HG03469 (cell line): ENCODE data around the gene ZNF524.

ENCODE experiments used
- ATAC-seq: cut with Tn5 transposase; IDR thresholded peaks from one replicate; pipeline ENCODE4 v1.9.1; 2021; ENCODE audit warnings: mild to moderate bottlenecking, moderate library complexity, moderate number of reproducible peaks; ENCODE audit not compliant: unreplicated experiment

Gene ZNF524

DNA sequence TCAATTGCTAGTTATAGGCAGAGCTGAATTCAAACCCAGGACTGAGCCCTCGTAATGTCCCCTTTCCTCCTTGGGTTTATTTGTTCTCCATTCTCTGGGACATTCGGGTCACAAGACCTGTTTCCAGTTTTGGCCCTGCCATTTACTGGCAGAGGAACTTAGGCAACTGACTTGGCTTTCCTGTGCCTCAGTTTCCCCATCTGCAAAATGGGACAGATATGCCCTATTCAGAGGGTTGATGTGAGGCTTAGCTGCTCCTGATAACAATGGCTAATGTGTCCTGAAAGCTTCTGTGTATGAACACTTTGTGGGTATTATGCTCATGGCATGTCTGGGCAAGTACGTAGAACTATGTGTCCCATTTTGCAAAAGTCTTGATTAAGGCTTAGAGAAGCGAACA, 996 bp downstream of the ZNF524 start:
- no peak for ATAC-seq

DNA sequence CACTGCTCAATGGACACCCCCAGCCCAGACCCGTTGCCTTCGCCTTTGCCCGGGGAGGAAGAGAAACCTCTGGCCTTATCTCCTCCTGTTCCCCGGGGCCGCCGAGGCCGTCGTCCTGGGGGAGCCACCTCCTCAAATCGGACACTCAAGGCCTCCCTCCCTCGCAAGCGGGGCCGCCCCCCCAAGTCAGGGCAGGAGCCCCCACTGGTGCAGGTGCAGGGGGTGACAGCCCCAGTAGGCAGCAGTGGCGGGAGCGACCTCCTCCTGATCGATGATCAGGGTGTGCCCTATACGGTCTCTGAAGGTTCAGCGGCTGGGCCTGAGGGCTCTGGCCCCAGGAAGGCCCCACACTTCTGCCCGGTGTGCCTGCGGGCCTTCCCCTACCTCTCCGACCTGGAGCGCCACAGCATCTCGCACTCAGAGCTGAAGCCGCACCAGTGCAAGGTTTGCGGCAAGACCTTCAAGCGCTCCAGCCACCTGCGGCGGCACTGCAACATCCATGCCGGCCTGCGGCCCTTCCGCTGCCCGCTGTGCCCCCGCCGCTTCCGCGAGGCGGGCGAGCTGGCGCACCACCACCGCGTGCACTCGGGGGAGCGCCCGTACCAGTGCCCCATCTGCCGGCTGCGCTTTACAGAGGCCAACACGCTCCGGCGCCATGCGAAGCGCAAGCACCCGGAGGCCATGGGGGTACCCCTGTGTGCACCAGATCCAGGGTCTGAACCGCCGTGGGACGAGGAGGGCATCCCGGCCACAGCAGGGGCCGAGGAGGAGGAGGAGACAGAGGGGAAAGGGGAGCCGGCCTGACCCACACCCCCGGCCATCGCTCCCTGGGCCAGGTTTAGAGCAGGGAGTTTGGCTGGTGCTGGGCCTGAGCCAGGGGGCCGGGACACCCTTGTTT, 2.3 kb downstream of the ZNF524 start:
- no peak for ATAC-seq

DNA sequence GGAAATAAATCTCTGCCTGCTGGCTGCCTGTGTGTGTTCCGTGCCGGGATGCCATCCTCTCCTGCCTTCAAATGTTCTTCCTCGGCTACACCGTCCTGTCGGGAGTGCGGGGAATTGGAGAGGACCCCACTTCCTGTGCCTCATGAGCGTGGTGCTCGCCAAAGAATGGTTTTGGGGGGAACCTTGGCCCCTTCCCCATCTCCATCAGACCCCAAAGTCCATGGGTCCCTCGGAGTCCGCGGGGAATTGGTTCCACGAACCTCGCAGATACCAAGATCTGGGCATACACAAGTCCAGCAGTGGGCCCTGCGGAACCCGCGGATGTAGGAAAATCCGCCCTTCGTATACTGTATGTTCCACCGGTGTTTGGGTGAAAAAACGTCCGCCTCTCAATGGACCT, 3.0 kb downstream of the ZNF524 start:
- ATAC-seq, result no peak

DNA sequence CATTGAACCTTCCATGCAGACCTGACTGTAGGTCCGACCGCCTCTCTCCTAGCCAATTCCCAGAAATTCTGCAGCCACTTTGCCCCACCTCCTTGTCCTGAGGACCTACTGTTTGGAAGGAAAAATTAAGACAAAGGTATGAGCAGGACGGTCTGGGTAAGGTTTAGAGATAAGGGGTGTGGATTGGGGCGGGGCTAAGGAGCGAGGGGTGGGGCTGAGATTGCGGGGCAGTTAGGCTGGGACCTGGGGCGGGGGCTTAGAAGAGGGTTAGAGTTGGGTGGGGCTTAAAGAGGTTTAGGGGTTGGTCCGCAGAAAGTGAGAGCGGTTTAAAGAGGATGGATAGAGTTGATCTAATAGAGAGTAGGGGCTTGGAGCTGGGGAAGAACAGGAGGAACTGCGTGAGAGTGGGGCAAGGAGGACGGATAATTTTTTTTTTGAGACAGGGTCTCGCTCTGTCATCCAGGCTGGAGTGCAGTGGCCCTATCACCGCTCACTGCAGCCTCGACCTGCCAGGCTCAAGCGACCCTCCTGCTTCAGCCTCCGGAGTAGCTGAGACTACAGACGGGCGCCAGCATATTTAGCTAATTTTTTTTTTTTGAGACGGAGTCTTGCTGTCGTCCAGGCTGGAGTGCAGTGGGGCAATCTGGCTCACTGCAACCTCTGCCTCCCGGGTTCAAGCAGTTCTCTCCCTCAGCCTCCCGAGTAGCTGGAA, 3.6 kb downstream of the ZNF524 start:
- no peak for ATAC-seq

DNA sequence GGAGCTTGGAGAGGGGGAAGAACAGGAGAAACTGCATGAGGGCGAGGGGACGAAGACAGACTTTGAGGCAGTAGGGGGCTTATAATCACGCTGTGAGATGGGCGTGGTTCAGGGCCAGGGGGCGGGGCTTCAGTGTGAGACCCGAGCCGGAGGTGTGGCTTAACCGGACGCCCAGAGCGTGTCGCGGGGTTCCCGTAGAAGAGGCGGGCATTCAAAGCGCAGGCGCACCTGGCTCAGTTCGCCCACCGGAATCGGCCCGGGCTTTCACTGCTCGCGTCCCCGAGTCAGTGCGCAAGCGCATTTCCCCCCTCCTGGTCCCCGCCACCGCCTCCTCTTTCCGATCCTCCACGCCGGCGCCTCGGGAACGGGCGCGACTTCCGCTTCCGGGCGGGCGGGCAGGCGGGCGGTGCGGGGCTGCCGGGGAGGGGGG, 5.1 kb downstream of the ZNF524 start:
- peak; percentile 41 for ATAC-seq

DNA sequence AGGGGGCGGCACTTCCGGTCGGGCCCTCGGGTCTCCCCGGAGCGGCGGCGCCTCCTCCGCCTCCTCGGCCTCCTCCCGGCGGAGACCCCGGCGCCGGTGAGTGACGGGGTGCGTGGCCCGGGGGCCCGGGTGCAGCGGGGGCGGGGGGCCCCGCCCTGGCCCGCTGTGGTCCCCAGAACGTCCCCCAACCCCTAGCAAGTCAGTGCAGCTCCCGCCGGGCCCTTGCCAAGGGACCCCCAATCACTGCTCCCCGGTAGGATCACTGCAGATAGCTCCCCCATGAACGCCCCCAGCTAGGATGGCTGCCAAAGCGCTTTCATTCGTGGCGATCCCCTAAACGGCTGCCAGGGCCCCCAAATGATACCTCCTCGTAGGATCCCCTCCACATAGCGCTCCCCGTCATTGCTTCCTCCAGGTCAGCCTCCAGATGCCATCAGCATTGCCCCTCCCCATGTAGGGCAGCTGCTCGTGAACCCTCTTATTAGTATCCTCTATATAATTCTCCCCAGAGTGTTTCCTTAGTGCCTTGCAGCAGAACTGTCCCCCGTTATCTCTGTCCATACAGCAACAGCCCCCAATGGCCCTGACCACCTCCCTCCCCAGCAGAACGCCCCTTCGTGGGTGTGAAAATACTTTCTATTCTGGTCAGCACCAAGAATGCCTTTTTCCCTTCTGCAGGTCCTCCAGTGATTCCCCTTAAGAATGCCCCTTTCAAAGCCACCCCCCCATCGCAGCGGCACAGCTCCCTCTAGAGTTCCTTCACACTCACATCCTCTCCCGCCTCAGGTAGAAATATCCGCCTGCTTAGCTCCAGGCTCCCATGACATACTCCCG, 5.8 kb downstream of the ZNF524 start, which contains the start of gene ZNF865:
TSS of gene ZNF865 (plus strand) at position 11 of the 834 bp plus-strand sequence. CDS start 7,972 bp downstream, outside the sequence.
- ATAC-seq, result peak; percentile 6

DNA sequence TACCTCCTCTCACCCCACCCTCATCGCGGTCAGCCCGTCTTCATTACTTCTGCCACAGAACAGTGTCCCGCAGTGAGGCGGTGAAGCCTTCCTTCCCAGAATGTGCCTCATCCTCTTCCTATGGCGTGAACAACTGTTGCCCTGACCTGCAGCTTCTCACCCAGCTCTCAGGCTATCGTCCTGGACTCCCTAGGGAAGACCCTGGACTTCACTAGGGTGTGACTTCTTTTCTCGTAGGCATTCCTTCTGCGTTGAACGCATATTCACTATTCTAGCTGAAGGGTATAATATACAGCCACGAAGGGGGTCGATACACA, 6.3 kb downstream of the ZNF524 start:
- no peak for ATAC-seq

DNA sequence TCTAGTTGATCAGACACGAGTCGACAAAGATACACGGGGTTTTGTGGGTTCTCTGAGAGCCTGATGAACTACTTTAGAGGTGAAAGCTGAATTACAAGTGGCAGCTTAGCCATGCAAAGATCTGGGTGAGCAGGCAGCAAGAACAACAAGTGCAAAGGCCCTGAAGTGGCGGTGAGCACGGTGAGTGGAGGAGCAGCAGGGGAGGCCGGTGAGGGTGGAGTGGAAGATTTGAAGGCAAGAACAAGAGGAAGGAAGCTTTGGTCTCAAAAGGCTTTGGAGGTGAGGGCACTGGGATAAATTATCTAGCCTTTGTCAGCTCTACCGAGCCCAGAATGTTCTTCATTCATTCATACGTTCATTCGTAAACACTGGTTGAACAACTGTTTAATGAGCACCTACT, 6.7 kb downstream of the ZNF524 start:
- no peak for ATAC-seq

DNA sequence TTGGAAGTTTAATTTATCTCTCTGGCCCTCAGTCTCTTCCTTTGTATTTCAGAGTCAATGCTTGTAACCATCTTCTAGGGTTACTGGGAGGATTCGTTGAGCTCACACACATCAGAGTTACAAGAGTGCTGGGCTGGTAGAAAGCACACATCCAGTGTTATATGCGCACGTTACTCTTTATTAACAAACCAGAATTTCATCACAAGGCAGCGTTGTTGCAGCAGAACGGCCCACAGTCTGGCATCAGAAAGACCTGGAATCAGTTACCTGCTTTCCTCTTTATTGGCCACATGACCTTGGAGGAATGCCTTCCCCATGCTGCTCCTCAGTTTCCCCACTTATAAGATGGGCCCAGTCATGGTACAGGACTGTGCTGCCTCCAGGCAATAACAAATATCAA, 9.2 kb downstream of the ZNF524 start:
- ATAC-seq, result no peak

DNA sequence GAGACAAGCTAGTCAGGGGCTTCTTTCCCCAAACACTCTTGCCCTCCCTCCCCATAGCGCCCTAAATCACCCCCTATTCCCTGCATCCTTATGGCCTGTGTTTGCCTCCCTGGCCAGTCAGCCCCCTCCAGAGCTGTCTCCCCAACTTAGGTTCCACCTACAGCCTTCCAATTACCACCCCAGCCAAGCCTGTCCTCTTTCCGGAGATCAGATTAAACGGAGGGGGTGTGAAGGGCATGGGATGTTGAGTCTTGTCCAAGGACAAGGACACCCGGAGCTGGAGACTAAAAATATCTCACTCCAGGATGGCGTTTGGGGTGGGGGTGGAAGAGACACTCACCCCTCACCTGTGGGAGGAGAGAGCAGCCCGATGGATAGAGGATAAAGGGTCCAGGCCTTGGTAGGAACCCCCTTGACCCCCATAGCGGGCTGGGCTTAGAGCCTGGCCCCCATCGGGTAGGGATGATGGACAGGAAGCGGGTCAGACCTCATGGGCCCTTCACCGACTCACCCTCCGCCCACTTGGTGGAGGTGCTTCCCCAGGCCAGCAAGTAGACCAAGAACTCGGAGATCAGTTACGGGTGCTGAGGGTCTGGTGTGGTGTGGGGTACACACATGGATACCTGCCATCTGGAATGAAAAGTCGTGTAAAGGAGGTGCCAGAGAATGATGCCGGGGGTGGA, 11.4 kb downstream of the ZNF524 start:
- ATAC-seq, result no peak

DNA sequence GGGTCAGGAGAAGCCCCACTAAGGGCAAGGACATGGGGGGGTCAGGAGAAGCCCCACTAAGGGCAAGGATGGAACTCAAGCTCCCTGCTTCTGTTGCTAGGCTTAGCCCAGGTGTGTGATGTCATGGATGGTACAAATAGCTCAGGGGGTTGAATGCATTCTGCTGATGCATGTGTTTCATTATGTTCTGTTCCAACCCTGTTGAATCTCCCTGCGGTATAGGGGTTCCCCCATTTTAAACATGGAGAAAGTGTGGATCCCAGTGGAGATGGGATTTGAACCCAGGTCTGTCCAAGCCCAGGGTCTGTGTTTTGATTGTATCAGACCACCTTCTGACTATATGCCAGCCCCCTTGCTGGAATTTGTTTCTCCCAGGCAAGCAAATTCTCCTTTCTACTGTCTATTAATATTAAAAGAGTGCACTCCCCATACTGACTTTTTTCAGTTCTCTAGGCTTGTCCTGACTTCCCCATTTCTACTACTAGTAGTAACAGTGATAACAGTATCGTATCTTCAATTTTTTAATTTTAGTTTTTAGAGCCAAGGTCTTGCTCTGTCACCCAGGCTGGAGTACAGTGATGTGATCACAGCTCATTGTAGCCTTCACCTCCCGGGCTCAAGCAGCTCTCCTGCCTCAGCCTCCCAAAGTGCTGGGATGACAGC, 12.0 kb downstream of the ZNF524 start:
- no peak for ATAC-seq

DNA sequence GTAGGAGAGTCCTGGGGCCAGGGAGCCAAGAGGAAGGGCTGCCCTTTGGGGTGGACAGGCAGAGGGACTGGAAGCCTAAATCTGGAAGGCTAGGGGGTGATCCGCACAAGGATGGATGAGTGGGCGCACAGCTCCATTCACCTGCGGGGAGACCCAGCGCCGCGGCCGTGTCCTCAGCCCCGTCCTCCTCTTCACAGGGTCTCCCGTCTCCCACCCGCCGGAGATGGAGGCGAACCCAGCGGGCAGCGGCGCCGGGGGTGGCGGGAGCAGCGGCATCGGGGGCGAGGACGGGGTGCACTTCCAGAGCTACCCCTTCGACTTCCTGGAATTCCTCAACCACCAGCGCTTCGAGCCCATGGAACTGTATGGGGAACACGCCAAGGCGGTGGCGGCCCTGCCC, 13.3 kb downstream of the ZNF524 start:
- no peak for ATAC-seq

DNA sequence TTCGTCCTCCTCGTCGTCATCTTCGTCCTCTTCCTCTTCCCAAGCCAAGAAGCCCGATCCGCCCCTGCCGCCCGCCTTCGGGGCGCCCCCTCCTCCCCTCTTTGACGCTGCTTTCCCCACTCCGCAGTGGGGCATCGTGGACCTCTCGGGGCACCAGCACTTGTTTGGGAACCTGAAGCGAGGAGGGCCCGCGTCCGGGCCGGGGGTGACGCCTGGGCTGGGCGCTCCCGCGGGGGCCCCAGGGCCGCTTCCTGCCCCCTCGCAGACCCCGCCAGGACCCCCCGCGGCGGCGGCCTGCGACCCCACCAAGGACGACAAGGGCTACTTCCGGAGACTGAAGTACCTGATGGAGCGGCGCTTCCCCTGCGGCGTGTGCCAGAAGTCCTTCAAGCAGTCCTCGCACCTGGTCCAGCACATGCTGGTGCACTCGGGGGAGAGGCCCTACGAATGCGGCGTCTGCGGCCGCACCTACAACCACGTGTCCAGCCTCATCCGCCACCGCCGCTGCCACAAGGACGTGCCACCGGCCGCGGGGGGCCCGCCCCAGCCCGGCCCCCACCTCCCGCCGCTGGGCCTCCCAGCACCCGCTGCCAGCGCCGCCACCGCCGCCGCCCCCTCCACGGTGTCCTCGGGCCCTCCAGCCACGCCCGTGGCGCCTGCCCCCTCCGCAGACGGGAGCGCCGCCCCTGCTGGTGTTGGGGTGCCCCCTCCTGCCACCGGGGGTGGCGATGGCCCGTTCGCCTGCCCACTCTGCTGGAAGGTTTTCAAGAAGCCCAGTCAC, 14.0 kb downstream of the ZNF524 start:
- no peak for ATAC-seq

DNA sequence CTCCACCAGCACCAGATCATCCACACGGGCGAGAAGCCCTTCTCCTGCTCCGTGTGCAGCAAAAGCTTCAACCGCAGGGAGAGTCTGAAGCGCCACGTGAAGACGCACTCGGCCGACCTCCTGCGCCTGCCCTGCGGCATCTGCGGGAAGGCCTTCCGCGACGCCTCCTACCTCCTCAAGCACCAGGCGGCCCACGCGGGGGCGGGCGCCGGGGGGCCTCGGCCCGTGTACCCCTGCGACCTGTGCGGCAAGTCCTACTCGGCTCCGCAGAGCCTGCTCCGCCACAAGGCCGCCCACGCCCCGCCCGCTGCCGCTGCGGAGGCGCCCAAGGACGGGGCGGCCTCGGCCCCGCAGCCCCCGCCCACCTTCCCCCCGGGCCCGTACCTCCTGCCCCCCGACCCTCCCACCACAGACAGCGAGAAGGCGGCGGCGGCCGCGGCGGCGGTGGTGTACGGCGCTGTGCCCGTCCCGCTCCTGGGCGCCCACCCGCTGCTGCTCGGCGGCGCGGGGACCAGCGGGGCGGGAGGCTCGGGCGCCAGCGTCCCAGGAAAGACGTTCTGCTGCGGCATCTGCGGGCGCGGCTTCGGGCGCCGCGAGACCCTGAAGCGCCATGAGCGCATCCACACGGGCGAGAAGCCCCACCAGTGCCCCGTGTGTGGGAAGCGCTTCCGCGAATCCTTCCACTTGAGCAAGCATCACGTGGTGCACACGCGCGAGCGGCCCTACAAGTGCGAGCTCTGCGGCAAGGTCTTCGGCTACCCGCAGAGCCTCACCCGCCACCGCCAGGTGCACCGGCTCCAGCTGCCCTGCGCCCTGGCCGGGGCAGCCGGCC, 14.8 kb downstream of the ZNF524 start:
- ATAC-seq, result no peak

DNA sequence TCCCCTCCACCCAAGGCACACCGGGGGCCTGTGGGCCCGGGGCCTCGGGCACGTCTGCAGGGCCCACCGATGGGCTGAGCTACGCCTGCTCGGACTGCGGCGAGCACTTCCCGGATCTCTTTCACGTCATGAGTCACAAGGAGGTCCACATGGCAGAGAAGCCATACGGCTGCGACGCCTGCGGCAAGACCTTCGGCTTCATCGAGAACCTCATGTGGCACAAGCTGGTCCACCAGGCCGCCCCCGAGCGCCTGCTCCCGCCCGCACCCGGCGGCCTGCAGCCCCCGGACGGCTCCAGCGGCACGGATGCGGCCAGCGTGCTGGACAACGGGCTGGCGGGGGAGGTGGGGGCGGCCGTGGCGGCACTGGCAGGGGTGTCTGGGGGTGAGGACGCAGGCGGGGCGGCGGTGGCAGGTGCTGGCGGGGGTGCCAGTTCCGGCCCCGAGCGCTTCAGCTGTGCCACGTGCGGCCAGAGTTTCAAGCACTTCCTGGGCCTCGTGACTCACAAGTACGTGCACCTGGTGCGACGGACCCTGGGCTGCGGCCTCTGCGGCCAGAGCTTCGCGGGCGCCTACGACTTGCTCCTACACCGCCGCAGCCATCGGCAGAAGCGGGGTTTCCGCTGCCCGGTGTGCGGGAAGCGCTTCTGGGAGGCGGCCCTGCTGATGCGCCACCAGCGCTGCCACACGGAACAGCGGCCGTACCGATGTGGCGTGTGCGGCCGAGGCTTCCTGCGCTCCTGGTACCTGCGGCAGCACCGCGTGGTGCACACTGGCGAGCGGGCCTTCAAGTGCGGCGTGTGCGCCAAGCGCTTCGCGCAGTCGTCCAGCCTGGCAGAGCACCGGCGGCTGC, 15.7 kb downstream of the ZNF524 start:
- no peak for ATAC-seq

DNA sequence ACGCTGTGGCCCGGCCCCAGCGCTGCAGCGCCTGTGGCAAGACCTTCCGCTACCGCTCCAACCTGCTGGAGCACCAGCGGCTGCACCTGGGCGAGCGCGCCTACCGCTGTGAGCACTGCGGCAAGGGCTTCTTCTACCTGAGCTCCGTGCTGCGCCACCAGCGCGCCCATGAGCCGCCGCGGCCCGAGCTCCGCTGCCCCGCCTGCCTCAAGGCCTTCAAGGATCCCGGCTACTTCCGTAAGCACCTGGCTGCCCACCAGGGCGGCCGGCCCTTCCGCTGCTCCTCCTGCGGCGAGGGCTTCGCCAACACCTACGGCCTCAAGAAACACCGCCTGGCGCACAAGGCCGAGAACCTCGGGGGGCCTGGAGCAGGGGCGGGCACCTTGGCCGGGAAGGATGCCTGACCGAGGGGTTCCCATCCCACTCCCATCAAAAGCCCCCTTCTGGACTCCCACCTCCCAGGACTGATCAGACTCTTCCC, 16.3 kb downstream of the ZNF524 start:
- no peak for ATAC-seq

DNA sequence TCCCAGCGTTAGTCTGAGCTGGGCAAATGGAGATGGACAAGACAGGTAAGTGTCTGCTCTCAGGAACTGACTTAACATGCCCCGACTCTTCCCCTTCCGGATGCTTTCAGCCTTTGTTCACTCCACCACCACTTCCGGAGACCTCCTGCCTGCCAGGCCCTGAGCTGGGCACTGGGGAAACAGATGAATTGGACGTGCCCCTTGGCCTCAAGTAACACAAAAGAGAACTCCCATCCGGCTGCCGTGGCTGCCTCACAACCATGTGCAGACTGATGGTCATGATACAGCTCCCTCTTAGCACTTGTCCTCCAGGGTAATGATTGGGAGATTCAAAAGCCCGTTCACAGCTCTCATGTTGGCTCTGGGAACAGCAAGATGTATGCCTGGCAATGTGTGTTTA, 17.3 kb downstream of the ZNF524 start:
- no peak for ATAC-seq

DNA sequence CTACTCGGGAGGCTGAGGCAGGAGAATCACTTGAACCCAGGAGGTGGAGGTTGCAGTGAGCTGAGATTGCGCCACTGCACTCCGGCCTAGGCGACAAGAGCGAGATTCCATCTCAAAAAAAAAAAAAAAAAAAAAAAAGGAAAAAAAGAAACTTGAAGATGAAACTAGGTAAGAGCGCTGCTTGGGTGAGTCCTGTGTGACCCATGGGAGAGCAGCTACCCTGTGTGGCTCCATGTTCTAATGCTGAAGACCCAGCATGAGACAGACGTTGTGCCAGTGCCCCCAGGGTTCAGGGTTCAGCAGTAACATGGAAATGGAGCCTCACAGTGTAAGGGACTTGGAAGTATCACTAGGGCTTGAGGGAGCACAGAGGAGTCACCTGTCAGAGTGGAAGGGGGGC, 18.3 kb downstream of the ZNF524 start:
- no peak for ATAC-seq
